Fibroblast of skin of right biceps (primary cell): ENCODE results near the gene RAB3B.
A peak's percentile ranks its signal among the peaks of the same experiment; 100 is the strongest.

Experiments used
- DNase-seq: peaks from one replicate; pipeline ENCODE4 v3.0.0-alpha.2; 2013

The RAB3B gene

DNA sequence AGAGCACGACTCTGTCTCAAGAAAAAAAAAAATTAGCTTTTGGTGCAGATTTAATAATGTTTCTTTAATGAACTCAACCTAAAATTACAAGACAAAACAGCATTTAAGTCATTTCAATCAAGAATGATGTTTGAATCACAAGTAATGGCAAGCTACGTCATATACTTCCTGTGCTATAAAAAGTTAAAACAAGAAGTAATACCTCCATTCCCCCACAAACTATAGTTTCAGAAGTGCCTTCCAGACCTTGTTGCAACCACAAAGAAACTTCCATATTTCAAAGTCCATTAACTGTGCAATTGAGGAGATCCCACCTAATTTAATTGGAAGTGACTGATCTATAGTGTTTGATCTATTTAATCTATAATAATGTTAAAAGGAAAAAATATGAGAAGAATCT is 127.1 kb downstream of the RAB3B start:
- DNase-seq: no peak

- peak; percentile 16 for DNase-seq
These were observed 128.8 kb downstream of the RAB3B start for GRCh38 chr1:51861669-51862068.

DNA sequence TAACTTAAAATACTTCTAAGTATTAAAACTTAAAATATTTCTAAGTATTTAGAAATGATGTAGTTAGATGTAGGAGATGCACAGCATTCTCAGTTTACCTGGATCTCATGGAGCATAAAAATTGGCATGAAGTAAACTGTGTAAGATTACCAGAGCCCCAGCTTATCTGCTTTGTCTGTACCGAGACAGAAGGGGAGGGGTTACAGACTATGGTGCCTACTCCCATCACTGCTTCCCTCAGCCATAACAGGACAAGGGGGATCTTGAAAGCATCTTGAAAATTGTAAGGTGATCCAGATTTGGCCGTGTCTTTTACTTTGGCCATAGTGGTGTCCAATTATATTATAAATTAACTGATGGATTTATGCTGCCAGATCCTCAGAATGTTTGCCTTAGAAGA is 130.8 kb downstream of the RAB3B start:
- DNase-seq: no peak

DNA sequence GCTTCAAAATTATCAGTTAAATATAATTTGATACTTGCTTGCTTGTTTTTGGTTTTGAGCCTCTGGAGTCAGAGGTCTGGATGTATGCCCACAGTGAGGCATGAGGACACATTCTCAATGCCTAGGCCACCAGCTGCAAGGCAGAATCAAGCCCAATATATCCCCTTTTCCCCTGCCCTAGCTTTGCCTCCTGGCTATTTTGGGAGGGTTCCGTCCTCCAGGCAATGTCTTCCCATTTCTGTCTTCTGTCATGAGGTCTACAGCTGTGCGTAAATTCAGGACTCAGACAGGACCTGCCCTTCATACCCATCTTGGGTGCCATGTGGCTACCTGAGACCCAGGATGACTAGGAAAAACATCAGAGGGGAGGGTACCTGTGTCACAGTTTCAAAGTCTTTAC is 131.2 kb downstream of the RAB3B start:
- DNase-seq: no peak

DNA sequence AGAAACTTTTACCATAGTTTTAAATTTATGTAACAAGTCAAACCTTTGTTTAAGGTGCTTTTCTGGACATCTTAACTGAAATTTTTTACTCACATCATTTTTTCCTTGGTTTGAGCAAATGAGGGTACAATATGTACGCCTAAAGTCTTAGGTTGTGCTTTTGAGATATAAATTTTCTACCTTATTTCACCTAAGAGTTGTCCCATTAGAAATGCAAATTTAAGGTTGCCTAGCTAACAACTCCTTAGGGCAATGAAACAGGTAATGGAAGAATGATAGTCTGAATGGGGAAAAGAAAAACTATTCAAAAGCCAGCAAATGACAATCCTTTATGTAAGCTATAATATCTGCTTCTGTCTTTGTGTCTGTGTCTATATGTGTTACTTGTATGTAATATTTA is 131.6 kb downstream of the RAB3B start:
- no peak for DNase-seq
